Ishikawa (cell line): ENCODE data around the gene TEX54.

ENCODE experiments used
- CREB1 ChIP-seq: IDR thresholded peaks from 2 replicates; pipeline ENCODE4 v1.6.1; 2012; ENCODE audit warnings: low read depth
- EP300 ChIP-seq: IDR thresholded peaks from 2 replicates; pipeline ENCODE4 v1.6.1; 2012; ENCODE audit warnings: borderline replicate concordance
- RAD21 ChIP-seq: IDR thresholded peaks from 2 replicates; pipeline ENCODE4 v1.6.1; 2012; ENCODE audit warnings: low read depth
- TAF1 ChIP-seq: IDR thresholded peaks from 2 replicates; pipeline ENCODE4 v1.6.1; 2012; ENCODE audit warnings: low read depth, mild to moderate bottlenecking
- TCF12 ChIP-seq: IDR thresholded peaks from 2 replicates; pipeline ENCODE4 v1.6.1; 2012; ENCODE audit warnings: low read depth
- TEAD4 ChIP-seq: IDR thresholded peaks from 2 replicates; pipeline ENCODE4 v1.6.1; 2012
- USF1 ChIP-seq: IDR thresholded peaks from 2 replicates; pipeline ENCODE4 v1.6.1; 2012
- YY1 ChIP-seq: IDR thresholded peaks from 2 replicates; pipeline ENCODE4 v1.6.1; 2012; ENCODE audit warnings: low read depth
- TF ChIP-seq, protein P1 (sequence below): IDR thresholded peaks from 2 replicates; pipeline ENCODE4 v1.6.1; 2012; ENCODE audit warnings: low read depth, mild to moderate bottlenecking

DNA sequence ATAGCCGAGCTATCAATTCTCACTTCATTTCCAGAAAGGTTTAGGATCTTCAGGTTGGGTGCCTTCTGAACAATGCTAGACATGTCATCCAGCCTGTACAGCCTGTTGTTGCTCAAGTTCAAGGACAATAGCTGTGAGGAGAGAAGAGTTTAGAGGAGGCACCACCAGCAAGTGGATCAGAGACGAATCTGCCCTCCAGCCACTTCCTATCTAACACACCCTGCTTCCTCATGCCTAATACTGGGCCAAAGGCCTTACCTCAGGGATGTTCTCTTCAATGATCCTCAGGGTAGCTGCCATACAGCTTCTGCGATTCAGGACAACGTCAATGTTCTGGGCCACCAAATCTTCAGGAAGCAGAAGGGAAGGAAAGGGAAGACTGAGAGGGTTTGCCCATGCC is 31.6 kb downstream of the TEX54 start:
- TF ChIP-seq TAF1 (no peak), TEAD4 (no peak), EP300 (no peak), USF1 (no peak), RAD21 (no peak), YY1 (no peak), CREB1 (no peak), TCF12 (no peak)
- TF ChIP-seq, protein P1, sequence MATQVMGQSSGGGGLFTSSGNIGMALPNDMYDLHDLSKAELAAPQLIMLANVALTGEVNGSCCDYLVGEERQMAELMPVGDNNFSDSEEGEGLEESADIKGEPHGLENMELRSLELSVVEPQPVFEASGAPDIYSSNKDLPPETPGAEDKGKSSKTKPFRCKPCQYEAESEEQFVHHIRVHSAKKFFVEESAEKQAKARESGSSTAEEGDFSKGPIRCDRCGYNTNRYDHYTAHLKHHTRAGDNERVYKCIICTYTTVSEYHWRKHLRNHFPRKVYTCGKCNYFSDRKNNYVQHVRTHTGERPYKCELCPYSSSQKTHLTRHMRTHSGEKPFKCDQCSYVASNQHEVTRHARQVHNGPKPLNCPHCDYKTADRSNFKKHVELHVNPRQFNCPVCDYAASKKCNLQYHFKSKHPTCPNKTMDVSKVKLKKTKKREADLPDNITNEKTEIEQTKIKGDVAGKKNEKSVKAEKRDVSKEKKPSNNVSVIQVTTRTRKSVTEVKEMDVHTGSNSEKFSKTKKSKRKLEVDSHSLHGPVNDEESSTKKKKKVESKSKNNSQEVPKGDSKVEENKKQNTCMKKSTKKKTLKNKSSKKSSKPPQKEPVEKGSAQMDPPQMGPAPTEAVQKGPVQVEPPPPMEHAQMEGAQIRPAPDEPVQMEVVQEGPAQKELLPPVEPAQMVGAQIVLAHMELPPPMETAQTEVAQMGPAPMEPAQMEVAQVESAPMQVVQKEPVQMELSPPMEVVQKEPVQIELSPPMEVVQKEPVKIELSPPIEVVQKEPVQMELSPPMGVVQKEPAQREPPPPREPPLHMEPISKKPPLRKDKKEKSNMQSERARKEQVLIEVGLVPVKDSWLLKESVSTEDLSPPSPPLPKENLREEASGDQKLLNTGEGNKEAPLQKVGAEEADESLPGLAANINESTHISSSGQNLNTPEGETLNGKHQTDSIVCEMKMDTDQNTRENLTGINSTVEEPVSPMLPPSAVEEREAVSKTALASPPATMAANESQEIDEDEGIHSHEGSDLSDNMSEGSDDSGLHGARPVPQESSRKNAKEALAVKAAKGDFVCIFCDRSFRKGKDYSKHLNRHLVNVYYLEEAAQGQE = no peak
